ENCODE results near the gene BCL7B. TPM values are rescaled to one million over a fixed set of nuclear protein-coding genes. Genes with fewer than 3 reads are reported as not detected.
"Not testable (repeated sequence)": the region's sequence is repeated elsewhere in the genome, so short reads cannot be mapped to it uniquely, and the experiment has no call there.

Gene BCL7B
- total and polyA plus RNA-seq, 2 of the 13 experiments (the other 11 are each of a cell fraction or from before 2014, with no cell fraction given) = 24.3 to 38.2 TPM

DNA sequence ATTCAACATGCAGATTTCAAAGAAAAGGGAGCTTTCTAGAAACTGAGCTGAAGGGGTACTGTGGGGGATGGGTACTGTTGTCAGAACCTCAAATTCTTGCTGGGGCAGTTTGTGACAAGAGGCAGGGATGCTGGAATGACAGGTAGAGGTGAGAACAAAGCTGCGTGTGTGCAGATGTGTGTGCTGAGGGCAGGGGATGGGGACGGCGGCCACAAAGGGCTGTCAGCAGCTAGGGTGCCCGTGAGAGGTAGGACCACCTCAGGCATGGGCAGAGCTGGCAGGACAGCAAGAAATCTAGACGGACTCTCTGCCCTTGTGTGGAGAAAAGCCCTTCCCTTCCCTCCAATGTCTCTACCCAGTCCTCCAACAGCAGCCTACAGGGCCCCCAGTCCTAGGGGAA lies 21.0 kb downstream of the BCL7B start:
- BruUV-seq (replicated peaks) = no TSS peak
- 98% methylated on average over 4 of the region's 5 CpGs for WGBS (ENCODE audit: low lambda C conversion rate)
- Histone ChIP-seq H3K4me3 (replicated peaks in 1 of 3; ENCODE audit: insufficient read depth in 1 of 3, low read depth in 2 of 3, low read length in 3 of 3) (no peak overlapping the region), H3K4me2 (ENCODE audit: low read depth, low read length) (no peak overlapping the region), H3K27ac (ENCODE audit: extremely low read length, insufficient read depth, low read length) (no peak overlapping the region), H3K27me3 (ENCODE audit: control insufficient read depth in 1 of 2, insufficient read depth in 2 of 2, low read length in 2 of 2) (no peaks in the 10 kb centered on the region), H2AFZ (ENCODE audit: low read length) (no peak overlapping the region), H4K20me1 (ENCODE audit: insufficient read depth, low read length) (no peaks in the 10 kb centered on the region), H3K36me3 (replicated peaks in 1 of 2; ENCODE audit: control insufficient read depth in 1 of 2, insufficient read depth in 2 of 2, low read length in 2 of 2) (peaks cover 18 to 39% of the 10 kb centered on the region in 2 experiments), H3K79me2 (ENCODE audit: insufficient read depth, low read length) (no peaks in the 10 kb centered on the region), H3K9ac (ENCODE audit: insufficient read depth, low read depth, low read length) (no peak overlapping the region), H3K9me3 (ENCODE audit: low read length) (no peaks in the 10 kb centered on the region), H3K4me1 (ENCODE audit: insufficient read depth, low read length) (peaks cover 12% of the 10 kb centered on the region)
- intact Hi-C loops (cut with micrococcal nuclease; ENCODE audit: unreplicated experiment) = no loop called here
- ChIA-PET POLR2A (no interaction called here), CTCF (ENCODE audit: low intra/inter-chr PET ratio, low total read pairs) (no interaction called here)
- in situ Hi-C loops (cut with HindIII; ENCODE audit: extremely low pct_ligation_motif_present, low pct_unique_long_range_greater_than_20kb) = no loop called here
- DNase-seq (ENCODE audit: low spot score) (no peak), FAIRE-seq (no peak), ATAC-seq (no peak)
- TF ChIP-seq HMGA1 (CRISPR knock-in tag; conservative IDR thresholded peaks at IDR 0.05) = no peak
- no peak for TF ChIP-seq KLF13 (CRISPR knock-in tag; IDR thresholded peaks at IDR 0.05)
- TF ChIP-seq SNAI1 (CRISPR knock-in tag; IDR thresholded peaks at IDR 0.05; ENCODE audit: borderline replicate concordance) = no peak
- TF ChIP-seq, protein P1, sequence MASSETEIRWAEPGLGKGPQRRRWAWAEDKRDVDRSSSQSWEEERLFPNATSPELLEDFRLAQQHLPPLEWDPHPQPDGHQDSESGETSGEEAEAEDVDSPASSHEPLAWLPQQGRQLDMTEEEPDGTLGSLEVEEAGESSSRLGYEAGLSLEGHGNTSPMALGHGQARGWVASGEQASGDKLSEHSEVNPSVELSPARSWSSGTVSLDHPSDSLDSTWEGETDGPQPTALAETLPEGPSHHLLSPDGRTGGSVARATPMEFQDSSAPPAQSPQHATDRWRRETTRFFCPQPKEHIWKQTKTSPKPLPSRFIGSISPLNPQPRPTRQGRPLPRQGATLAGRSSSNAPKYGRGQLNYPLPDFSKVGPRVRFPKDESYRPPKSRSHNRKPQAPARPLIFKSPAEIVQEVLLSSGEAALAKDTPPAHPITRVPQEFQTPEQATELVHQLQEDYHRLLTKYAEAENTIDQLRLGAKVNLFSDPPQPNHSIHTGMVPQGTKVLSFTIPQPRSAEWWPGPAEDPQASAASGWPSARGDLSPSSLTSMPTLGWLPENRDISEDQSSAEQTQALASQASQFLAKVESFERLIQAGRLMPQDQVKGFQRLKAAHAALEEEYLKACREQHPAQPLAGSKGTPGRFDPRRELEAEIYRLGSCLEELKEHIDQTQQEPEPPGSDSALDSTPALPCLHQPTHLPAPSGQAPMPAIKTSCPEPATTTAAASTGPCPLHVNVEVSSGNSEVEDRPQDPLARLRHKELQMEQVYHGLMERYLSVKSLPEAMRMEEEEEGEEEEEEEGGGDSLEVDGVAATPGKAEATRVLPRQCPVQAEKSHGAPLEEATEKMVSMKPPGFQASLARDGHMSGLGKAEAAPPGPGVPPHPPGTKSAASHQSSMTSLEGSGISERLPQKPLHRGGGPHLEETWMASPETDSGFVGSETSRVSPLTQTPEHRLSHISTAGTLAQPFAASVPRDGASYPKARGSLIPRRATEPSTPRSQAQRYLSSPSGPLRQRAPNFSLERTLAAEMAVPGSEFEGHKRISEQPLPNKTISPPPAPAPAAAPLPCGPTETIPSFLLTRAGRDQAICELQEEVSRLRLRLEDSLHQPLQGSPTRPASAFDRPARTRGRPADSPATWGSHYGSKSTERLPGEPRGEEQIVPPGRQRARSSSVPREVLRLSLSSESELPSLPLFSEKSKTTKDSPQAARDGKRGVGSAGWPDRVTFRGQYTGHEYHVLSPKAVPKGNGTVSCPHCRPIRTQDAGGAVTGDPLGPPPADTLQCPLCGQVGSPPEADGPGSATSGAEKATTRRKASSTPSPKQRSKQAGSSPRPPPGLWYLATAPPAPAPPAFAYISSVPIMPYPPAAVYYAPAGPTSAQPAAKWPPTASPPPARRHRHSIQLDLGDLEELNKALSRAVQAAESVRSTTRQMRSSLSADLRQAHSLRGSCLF (CRISPR knock-in tag; IDR thresholded peaks at IDR 0.05; ENCODE audit: borderline replicate concordance) = no peak
- TF ChIP-seq KMT2A (CRISPR knock-in tag; IDR thresholded peaks at IDR 0.05) = no peak
- TF ChIP-seq NFAT5 (CRISPR knock-in tag; IDR thresholded peaks at IDR 0.05) = no peak
- TF ChIP-seq ZNF788 (CRISPR knock-in tag; IDR thresholded peaks at IDR 0.05; ENCODE audit: borderline replicate concordance) = no peak

DNA sequence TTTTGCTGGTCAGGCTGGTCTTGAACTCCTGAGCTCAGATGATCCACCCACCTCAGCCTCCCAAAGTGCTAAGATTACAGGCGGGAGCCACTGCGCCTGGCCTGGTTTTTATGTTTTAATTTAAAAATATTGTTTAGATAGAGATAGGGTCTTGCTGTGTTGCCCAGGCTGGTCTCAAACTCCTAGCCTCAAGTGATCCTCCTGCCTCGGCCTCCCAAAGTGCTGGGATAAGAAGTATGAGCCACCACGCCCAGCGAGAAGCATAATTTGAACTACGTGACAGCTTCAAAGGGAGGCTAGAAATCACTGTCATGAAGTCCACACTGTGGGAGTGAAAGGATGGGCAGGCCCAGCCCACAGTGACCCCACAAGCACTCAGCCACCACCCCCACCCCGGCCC lies 21.6 kb downstream of the BCL7B start:
- H3K79me2 ChIP-seq (ENCODE audit: insufficient read depth, low read length); ATAC-seq; H4K20me1 ChIP-seq (ENCODE audit: insufficient read depth, low read length); H2AFZ ChIP-seq (ENCODE audit: low read length); BruUV-seq (replicated peaks); H3K27me3 ChIP-seq (ENCODE audit: control insufficient read depth in 1 of 2, insufficient read depth in 2 of 2, low read length in 2 of 2); H3K27ac ChIP-seq (ENCODE audit: extremely low read length, insufficient read depth, low read length); H3K4me3 ChIP-seq (replicated peaks in 1 of 3; ENCODE audit: insufficient read depth in 1 of 3, low read depth in 2 of 3, low read length in 3 of 3); intact Hi-C loops (cut with micrococcal nuclease; ENCODE audit: unreplicated experiment); H3K9ac ChIP-seq (ENCODE audit: insufficient read depth, low read depth, low read length); H3K4me2 ChIP-seq (ENCODE audit: low read depth, low read length); FAIRE-seq; DNase-seq (ENCODE audit: low spot score); H3K9me3 ChIP-seq (ENCODE audit: low read length); POLR2A ChIA-PET; CTCF ChIA-PET (ENCODE audit: low intra/inter-chr PET ratio, low total read pairs); in situ Hi-C loops (cut with HindIII; ENCODE audit: extremely low pct_ligation_motif_present, low pct_unique_long_range_greater_than_20kb): not testable (repeated sequence)
- Histone ChIP-seq H3K4me1 (ENCODE audit: insufficient read depth, low read length) (peaks cover 12% of the 10 kb centered on the region), H3K36me3 (replicated peaks in 1 of 2; ENCODE audit: control insufficient read depth in 1 of 2, insufficient read depth in 2 of 2, low read length in 2 of 2) (peaks cover 18 to 39% of the 10 kb centered on the region in 2 experiments)
- 100% methylated on average over 7 of the region's 7 CpGs for WGBS (ENCODE audit: low lambda C conversion rate)
